Adrenal gland (tissue), 5 donors: ENCODE measurements around the gene SPAG7.

Experiments used
- CTCF ChIP-seq, 6 experiments: fragments of 450-650 bp in 4 of 6; fragments of 200-600 bp in 2 of 6; sonication (generic) in 1 of 6; IDR thresholded peaks; 1 replicate in 5 of 6; 2 replicates in 1 of 6; pipeline versions ENCODE4 v1.5.1 to v1.8.0; 2016 to 2021; ENCODE audit warnings: antibody characterized with exemption in 6 of 6, mild to moderate bottlenecking in 2 of 6, moderate library complexity in 1 of 6
- POLR2A ChIP-seq, 2 donors: fragments of 450-650 bp; IDR thresholded peaks; one replicate each; pipeline ENCODE4 v1.6.1; 2017; ENCODE audit warnings: antibody characterized with exemption in 2 of 2, mild to moderate bottlenecking in 2 of 2, moderate library complexity in 1 of 2
- donor health status: DM: no; HTN: no; CAD: no.

- no peak for TF ChIP-seq CTCF (IDR thresholded peaks at IDR 0.05)
- TF ChIP-seq POLR2A (IDR thresholded peaks at IDR 0.05), result no peak
These were observed 4.7 kb upstream of the SPAG7 start for GRCh38 chr17:4972322-4972721.
